WTC11 (cell line): ENCODE data around the gene TEDC2. TPM values are rescaled to one million over a fixed set of nuclear protein-coding genes. Genes with fewer than 3 reads are reported as not detected.

Source experiments
- ATAC-seq: fragments of 200-7000 bp; cut with Tn5 transposase; 2 replicates; pipeline ENCODE4 v1.10.0; 2021; ENCODE audit warnings: mild to moderate bottlenecking, moderate library complexity
- CTCF ChIA-PET: fragments of 300-600 bp; sonication (Branson Sonifier 250); formaldehyde crosslinking; loops from one replicate; lab custom pipeline; 2021; ENCODE audit warnings: antibody characterized with exemption; lab: Charles Lee
- POLR2A ChIA-PET: fragments of 350-600 bp; sonication (Branson Sonifier 250); formaldehyde crosslinking; loops from one replicate; lab custom pipeline; 2021; ENCODE audit warnings: antibody characterized with exemption; lab: Charles Lee
- DNase-seq: peaks from one replicate; pipeline ENCODE4 v3.0.0; 2021; ENCODE audit warnings: low spot score
- H3K27ac Mint-ChIP-seq: 2 replicates; pipeline ENCODE4 v1.8.0; 2021; ENCODE audit warnings: mixed read lengths
- H3K27me3 Mint-ChIP-seq: 2 replicates; pipeline ENCODE4 v1.8.0; 2021; ENCODE audit warnings: low read depth, mild to moderate bottlenecking, moderate library complexity, mixed read lengths
- H3K36me3 Mint-ChIP-seq: 2 replicates; pipeline ENCODE4 v1.8.0; 2021; ENCODE audit warnings: mixed read lengths
- H3K4me1 Mint-ChIP-seq: 2 replicates; pipeline ENCODE4 v1.8.0; 2022; ENCODE audit warnings: mixed read lengths
- H3K4me3 Mint-ChIP-seq: 2 replicates; pipeline ENCODE4 v1.8.0; 2021; ENCODE audit warnings: mild to moderate bottlenecking, moderate library complexity, mixed read lengths
- H3K9me3 Mint-ChIP-seq: 2 replicates; pipeline ENCODE4 v1.8.0; 2021; ENCODE audit warnings: mixed read lengths
- AR ChIP-seq: fragments of 250-450 bp; sonication (Bioruptor Pico); IDR thresholded peaks from 2 replicates; pipeline ENCODE4 v1.9.0; 2021; ENCODE audit warnings: mild to moderate bottlenecking
- ATF3 ChIP-seq: sonication (generic); formaldehyde crosslinking; conservative IDR thresholded peaks from 2 replicates; pipeline ENCODE4 v1.8.1; 2022; ENCODE audit warnings: mild to moderate bottlenecking, missing genetic modification reagents
- CDX4 ChIP-seq: fragments of 250-450 bp; sonication (Bioruptor Pico); IDR thresholded peaks from 2 replicates; pipeline ENCODE4 v1.9.0; 2021; ENCODE audit warnings: moderate library complexity, mild to moderate bottlenecking, inconsistent platforms, borderline replicate concordance
- CREB1 ChIP-seq: sonication (generic); formaldehyde crosslinking; IDR thresholded peaks from 2 replicates; pipeline ENCODE4 v1.8.0; 2023; ENCODE audit warnings: mild to moderate bottlenecking, missing genetic modification reagents
- CREM ChIP-seq: sonication (generic); formaldehyde crosslinking; IDR thresholded peaks from 2 replicates; pipeline ENCODE4 v1.8.1; 2022; ENCODE audit warnings: mild to moderate bottlenecking, missing genetic modification reagents, moderate library complexity
- E2F1 ChIP-seq: sonication (generic); formaldehyde crosslinking; IDR thresholded peaks from 2 replicates; pipeline ENCODE4 v1.8.0; 2022; ENCODE audit warnings: mild to moderate bottlenecking, missing genetic modification reagents
- ESRRA ChIP-seq: sonication (generic); formaldehyde crosslinking; IDR thresholded peaks from 2 replicates; pipeline ENCODE4 v1.8.1; 2022; ENCODE audit warnings: mild to moderate bottlenecking, missing genetic modification reagents, borderline replicate concordance
- FOXJ3 ChIP-seq: sonication (generic); formaldehyde crosslinking; IDR thresholded peaks from 2 replicates; pipeline ENCODE4 v1.9.0; 2021; ENCODE audit warnings: missing genetic modification reagents, mild to moderate bottlenecking, borderline replicate concordance
- GABPB1 ChIP-seq: sonication (generic); formaldehyde crosslinking; IDR thresholded peaks from 2 replicates; pipeline ENCODE4 v1.8.1; 2023; ENCODE audit warnings: mild to moderate bottlenecking, missing genetic modification reagents
- HMGA2 ChIP-seq: fragments of 250-450 bp; sonication (Bioruptor Pico); IDR thresholded peaks from 2 replicates; pipeline ENCODE4 v1.4.0; 2021; ENCODE audit warnings: mild to moderate bottlenecking, moderate library complexity
- MLX ChIP-seq: sonication (generic); formaldehyde crosslinking; IDR thresholded peaks from 2 replicates; pipeline ENCODE4 v1.8.1; 2023; ENCODE audit warnings: mild to moderate bottlenecking, missing genetic modification reagents, moderate library complexity
- NR1H2 ChIP-seq: sonication (generic); formaldehyde crosslinking; IDR thresholded peaks from 2 replicates; pipeline ENCODE4 v1.9.0; 2021; ENCODE audit warnings: mild to moderate bottlenecking, moderate library complexity, missing genetic modification reagents
- PRRX2 ChIP-seq: fragments of 250-450 bp; sonication (Bioruptor Pico); IDR thresholded peaks from 2 replicates; pipeline ENCODE4 v1.8.0; 2021; ENCODE audit warnings: mild to moderate bottlenecking
- USF1 ChIP-seq: sonication (generic); formaldehyde crosslinking; IDR thresholded peaks from 2 replicates; pipeline ENCODE4 v1.8.0; 2022; ENCODE audit warnings: mild to moderate bottlenecking, missing genetic modification reagents
- USF2 ChIP-seq: sonication (generic); formaldehyde crosslinking; IDR thresholded peaks from 2 replicates; pipeline ENCODE4 v1.8.1; 2023; ENCODE audit warnings: mild to moderate bottlenecking, missing genetic modification reagents, moderate library complexity
- ZNF532 ChIP-seq: fragments of 250-450 bp; sonication (Bioruptor Pico); IDR thresholded peaks from 2 replicates; pipeline ENCODE4 v1.9.0; 2021; ENCODE audit warnings: mild to moderate bottlenecking, borderline replicate concordance
- total RNA-seq: library from RNA; stranded (reverse); gene quantifications from 3 replicates; pipeline ENCODE4 v1.2.3, GENCODE V29; 2021

TEDC2 gene
- total RNA-seq, 1 experiment from 2014 or later, result 61.6 TPM

- Mint-ChIP-seq H3K27me3 (no peaks in the 10 kb centered on the region), H3K4me3 (no peak overlapping the region), H3K9me3 (no peaks in the 10 kb centered on the region)
- TF ChIP-seq CREM (CRISPR knock-in tag) (no peak), CDX4 (no peak), AR (CRISPR knock-in tag) (no peak)
- TF ChIP-seq, all 79 proteins: peak for 0
- DNase-seq (no peak), ATAC-seq (no peak)
- Mint-ChIP-seq H3K27ac (no peak overlapping the region), H3K36me3 (peaks cover 5% of the 10 kb centered on the region), H3K4me1 (no peaks in the 10 kb centered on the region)
- ChIA-PET CTCF (no interaction called here), POLR2A (no interaction called here)
These were observed 35.1 kb downstream of the TEDC2 start for GRCh38 chr16:2495041-2495440.

GRCh38 chr16:2496223-2497115, 36.6 kb downstream of the TEDC2 start:
- H3K4me3 Mint-ChIP-seq, result no peak overlapping the region
- no peaks in the 10 kb centered on the region for H3K4me1 Mint-ChIP-seq
- no peak for TF ChIP-seq ESRRA
- no peak for TF ChIP-seq USF2 (CRISPR knock-in tag)
- no peak for TF ChIP-seq CREB1 (CRISPR knock-in tag)
- no peak for TF ChIP-seq NR1H2 (CRISPR knock-in tag)
- TF ChIP-seq MLX, result no peak
- ATAC-seq (no peak), DNase-seq (no peak)
- CTCF ChIA-PET, result interaction anchor here (1.1 kb wide), 1 partner anchor 19 kb away, joined by 3 read pairs; no protein-coding TSS in a partner anchor
- peaks cover 5% of the 10 kb centered on the region for H3K36me3 Mint-ChIP-seq
- POLR2A ChIA-PET, result no interaction called here
- H3K9me3 Mint-ChIP-seq, result no peaks in the 10 kb centered on the region
- no peak overlapping the region for H3K27ac Mint-ChIP-seq
- H3K27me3 Mint-ChIP-seq, result no peaks in the 10 kb centered on the region

GRCh38 chr16:2497116-2497630, 37.3 kb downstream of the TEDC2 start:
- peaks cover 4% of the 10 kb centered on the region for H3K4me1 Mint-ChIP-seq
- H3K27ac Mint-ChIP-seq, result peak overlapping the region; percentile 16; the same call in 1 of the 2 replicates
- no peak overlapping the region for H3K4me3 Mint-ChIP-seq
- POLR2A ChIA-PET, result no interaction called here
- DNase-seq, result no peak
- no peaks in the 10 kb centered on the region for H3K9me3 Mint-ChIP-seq
- no peaks in the 10 kb centered on the region for H3K27me3 Mint-ChIP-seq
- ATAC-seq, result no peak
- CTCF ChIA-PET, result interaction anchor here (1.1 kb wide), 1 partner anchor 20 kb away, joined by 3 read pairs; no protein-coding TSS in a partner anchor
- peaks cover 5% of the 10 kb centered on the region for H3K36me3 Mint-ChIP-seq
- TF ChIP-seq E2F1 (CRISPR knock-in tag) (no peak), HMGA2 (CRISPR knock-in tag) (no peak), ATF3 (CRISPR knock-in tag) (no peak), ZNF532 (CRISPR knock-in tag) (no peak), GABPB1 (CRISPR knock-in tag) (no peak), CREM (CRISPR knock-in tag) (no peak), PRRX2 (no peak), USF1 (CRISPR knock-in tag) (no peak), FOXJ3 (CRISPR knock-in tag) (no peak)
